IgD-negative memory B cell (primary cell): ENCODE measurements around the gene MIGA2. TPM values are rescaled to one million over a fixed set of nuclear protein-coding genes. Genes with fewer than 3 reads are reported as not detected.
"Not testable (repeated sequence)": the region's sequence is repeated elsewhere in the genome, so short reads cannot be mapped to it uniquely, and the experiment has no call there.

Source experiments
- H3K27ac Mint-ChIP-seq, 3 donors: one replicate each; pipeline ENCODE4 v1.8.0; 2020 to 2022; ENCODE audit warnings: mild to moderate bottlenecking in 3 of 3, mixed read lengths in 3 of 3, moderate library complexity in 1 of 3
- H3K27me3 Mint-ChIP-seq: one replicate; pipeline ENCODE4 v1.8.0; 2021; ENCODE audit warnings: mixed read lengths
- H3K36me3 Mint-ChIP-seq: one replicate; pipeline ENCODE4 v1.8.0; 2020; ENCODE audit warnings: mild to moderate bottlenecking, mixed read lengths
- H3K4me1 Mint-ChIP-seq, 3 donors: one replicate each; pipeline ENCODE4 v1.8.0; 2020 to 2022; ENCODE audit warnings: mixed read lengths in 3 of 3, mild to moderate bottlenecking in 1 of 3
- H3K4me3 Mint-ChIP-seq, 4 donors: one replicate each; pipeline ENCODE4 v1.8.0; 2020 to 2022; ENCODE audit warnings: mild to moderate bottlenecking in 4 of 4, mixed read lengths in 4 of 4, moderate library complexity in 3 of 4
- H3K9me3 Mint-ChIP-seq, 3 donors: one replicate each; pipeline ENCODE4 v1.8.0; 2020 to 2021; ENCODE audit warnings: mixed read lengths in 3 of 3, mild to moderate bottlenecking in 1 of 3
- polyA plus RNA-seq: library from polyadenylated mRNA; unstranded; fragments of 300-500 nt; fragmentation: Illumina TruSeq; gene quantifications from one replicate; pipeline ENCODE4 v1.2.3, GENCODE V29; 2021

Gene MIGA2
- polyA plus RNA-seq, 1 donor from 2014 or later: 11.4 TPM

DNA sequence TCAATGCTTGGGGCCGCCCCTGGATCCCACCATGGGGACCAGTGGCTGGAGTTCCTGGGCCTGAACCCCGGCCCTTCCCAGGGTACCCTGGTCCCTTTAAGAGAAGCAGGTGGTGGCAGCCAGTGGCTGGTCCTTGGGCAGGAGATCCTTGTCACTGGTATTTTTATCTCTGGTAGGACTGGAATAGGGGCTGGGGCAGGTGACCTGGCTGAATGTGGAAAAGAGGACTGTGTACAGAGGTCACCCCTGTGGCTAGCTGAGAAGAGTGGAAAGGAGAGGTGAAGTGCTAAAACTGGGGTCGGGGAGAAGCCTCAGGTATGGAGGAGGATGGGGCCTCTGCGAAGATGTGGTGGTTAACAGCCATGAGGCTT is 67.2 kb downstream of the MIGA2 start:
- Mint-ChIP-seq H3K4me1 (no peaks in the 10 kb centered on the region), H3K27ac (no peak overlapping the region), H3K4me3 (no peak overlapping the region), H3K27me3 (peaks cover 3% of the 10 kb centered on the region), H3K9me3 (no peaks in the 10 kb centered on the region), H3K36me3 (peaks cover 1% of the 10 kb centered on the region)

GRCh38 chr9:129104051-129104450 is 67.6 kb downstream of the MIGA2 start:
- no peak overlapping the region for H3K27ac Mint-ChIP-seq
- H3K27me3 Mint-ChIP-seq: peaks cover 3% of the 10 kb centered on the region
- no peaks in the 10 kb centered on the region for H3K9me3 Mint-ChIP-seq
- no peaks in the 10 kb centered on the region for H3K4me1 Mint-ChIP-seq
- H3K4me3 Mint-ChIP-seq: no peak overlapping the region
- H3K36me3 Mint-ChIP-seq: peaks cover 1% of the 10 kb centered on the region

DNA sequence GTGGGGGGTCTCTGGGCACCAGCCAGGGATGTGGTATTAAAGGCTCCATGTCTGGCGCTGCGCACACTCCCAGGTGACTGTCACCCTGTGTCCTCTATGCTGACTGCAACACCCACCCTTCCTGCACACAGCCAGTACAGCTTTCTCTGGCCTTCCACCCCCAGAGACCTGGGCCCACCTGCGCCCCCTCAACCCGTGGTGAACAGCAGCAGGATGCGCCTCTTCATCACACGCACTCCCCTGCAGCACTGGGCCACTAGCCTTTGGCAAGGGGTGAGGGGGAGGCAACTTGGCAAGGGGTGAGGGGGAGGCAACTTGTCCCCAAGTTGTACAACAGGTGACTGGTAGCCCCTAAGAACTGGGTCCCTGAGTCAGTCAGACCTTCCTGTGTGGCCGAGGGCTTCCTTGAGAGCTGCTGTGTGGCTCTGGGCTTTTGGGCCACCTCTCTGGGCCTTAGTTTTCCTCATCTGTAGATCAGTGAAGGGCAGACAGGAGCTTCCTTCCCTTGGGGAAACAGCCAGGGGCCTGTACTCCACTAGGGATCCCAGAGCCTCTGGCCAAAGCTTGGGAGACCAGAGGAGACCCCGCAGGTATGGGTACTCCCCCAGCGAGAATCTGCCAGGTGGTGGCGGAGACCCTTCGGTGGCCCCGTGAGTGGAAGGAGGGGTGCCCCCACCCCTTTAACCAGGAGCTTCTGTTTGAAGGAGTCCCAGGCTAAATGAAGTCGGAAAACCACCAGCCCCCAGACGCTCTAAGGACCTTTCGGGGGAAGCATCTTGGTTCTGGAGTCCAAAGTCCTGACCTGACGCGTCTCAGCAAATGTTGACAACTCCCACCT is 69.7 kb downstream of the MIGA2 start:
- peaks cover 0 to 8% (median 3%) of the 10 kb centered on the region in 3 donors for H3K4me1 Mint-ChIP-seq

DNA sequence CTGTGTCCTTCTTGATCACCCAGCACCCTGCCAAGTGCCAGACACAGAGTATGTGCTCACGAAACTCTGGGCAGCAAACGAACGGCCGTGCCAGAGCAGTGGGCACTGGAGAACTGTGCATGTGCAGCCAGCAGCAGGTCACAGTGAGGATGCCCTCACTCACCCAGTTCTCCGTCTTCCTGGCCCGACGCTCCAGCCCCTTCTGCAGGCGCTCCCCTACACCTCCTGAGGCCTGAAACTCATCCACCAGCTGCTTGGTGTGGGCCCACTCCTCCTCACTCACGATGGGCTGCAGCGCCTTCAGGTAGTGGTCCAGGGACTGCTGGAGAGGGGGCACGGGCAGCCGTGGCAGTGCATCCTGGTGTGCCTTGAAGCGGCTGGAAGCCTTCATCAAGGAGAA is 71.2 kb downstream of the MIGA2 start:
- H3K4me3 Mint-ChIP-seq: peak overlapping the region in 1 of 4 donors; percentile 69
- H3K27me3 Mint-ChIP-seq: no peaks in the 10 kb centered on the region
- H3K27ac Mint-ChIP-seq: no peak overlapping the region
- no peaks in the 10 kb centered on the region for H3K9me3 Mint-ChIP-seq
- H3K4me1 Mint-ChIP-seq: peaks cover 4 to 12% (median 8%) of the 10 kb centered on the region in 3 donors
- no peaks in the 10 kb centered on the region for H3K36me3 Mint-ChIP-seq

More for the DNA sequence above, 69.7 kb downstream of the MIGA2 start:
- H3K4me3 Mint-ChIP-seq: peak overlapping the region in 1 of 4 donors; percentile 29
- H3K9me3 Mint-ChIP-seq: no peaks in the 10 kb centered on the region
- peaks cover under 1% of the 10 kb centered on the region for H3K36me3 Mint-ChIP-seq
- no peak overlapping the region for H3K27ac Mint-ChIP-seq
- H3K27me3 Mint-ChIP-seq: peaks cover 2% of the 10 kb centered on the region

GRCh38 chr9:129108083-129108804 is 71.8 kb downstream of the MIGA2 start:
- Mint-ChIP-seq H3K36me3 (no peaks in the 10 kb centered on the region), H3K4me1 (peaks cover 4 to 12% (median 8%) of the 10 kb centered on the region in 3 donors), H3K27ac (no peak overlapping the region), H3K27me3 (no peaks in the 10 kb centered on the region), H3K9me3 (no peaks in the 10 kb centered on the region), H3K4me3 (peak overlapping the region in 1 of 4 donors; percentile 75)

DNA sequence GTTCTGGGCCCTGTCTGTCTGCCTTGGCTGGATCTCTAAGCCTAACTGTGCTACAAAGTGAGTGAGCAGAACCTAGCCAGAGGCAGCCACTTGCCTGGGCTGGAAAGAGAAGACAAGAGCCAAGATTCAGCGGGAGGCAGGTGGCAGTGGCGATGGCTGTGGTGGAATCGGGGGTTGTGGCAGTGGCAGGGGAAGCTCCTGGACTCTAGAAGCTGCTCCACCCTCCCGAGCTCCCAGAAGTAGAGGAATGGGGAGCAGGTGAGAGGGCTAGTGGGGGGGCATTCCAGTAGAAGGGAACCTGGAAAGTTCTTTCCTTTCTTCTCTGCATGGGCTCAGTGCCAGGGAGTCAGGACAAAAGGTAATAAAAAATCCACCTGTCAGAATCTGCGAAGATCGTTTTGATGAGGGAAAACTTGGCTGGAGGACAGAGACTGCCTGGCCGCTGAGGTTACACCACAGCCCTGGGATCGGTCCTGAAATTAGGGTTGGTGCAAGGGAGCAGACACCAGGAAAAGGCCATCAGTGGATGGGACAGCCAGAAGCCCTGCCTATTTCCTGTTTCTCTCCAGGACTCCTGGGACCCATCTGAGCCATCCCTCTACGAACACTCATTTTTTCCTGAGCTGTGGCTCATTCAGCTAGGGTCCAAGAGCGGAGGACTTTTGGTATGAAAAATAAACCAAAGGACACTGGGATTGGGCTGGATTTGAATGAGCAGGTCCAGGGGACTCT is 72.5 kb downstream of the MIGA2 start:
- peak overlapping the region in 1 of 3 donors; percentile 31 for H3K27ac Mint-ChIP-seq
- H3K27me3 Mint-ChIP-seq: no peaks in the 10 kb centered on the region
- no peaks in the 10 kb centered on the region for H3K36me3 Mint-ChIP-seq
- H3K9me3 Mint-ChIP-seq: no peaks in the 10 kb centered on the region
- H3K4me3 Mint-ChIP-seq: peak overlapping the region; percentile 63 to 84 (median 78)
- peaks cover 4 to 12% (median 12%) of the 10 kb centered on the region in 3 donors for H3K4me1 Mint-ChIP-seq

- Mint-ChIP-seq H3K4me1 (peaks cover 8 to 13% (median 12%) of the 10 kb centered on the region in 3 donors), H3K4me3 (peak overlapping the region; percentile 63 to 84 (median 78)), H3K36me3 (no peaks in the 10 kb centered on the region), H3K9me3 (no peaks in the 10 kb centered on the region), H3K27me3 (no peaks in the 10 kb centered on the region), H3K27ac (peak overlapping the region in 2 of 3 donors; percentile 2 to 31)
These were observed 73.1 kb downstream of the MIGA2 start for GRCh38 chr9:129109537-129109903.

- H3K36me3 Mint-ChIP-seq: no peaks in the 10 kb centered on the region
- no peaks in the 10 kb centered on the region for H3K27me3 Mint-ChIP-seq
- H3K4me1 Mint-ChIP-seq: peaks cover 12 to 14% (median 13%) of the 10 kb centered on the region in 3 donors
- H3K9me3 Mint-ChIP-seq: no peaks in the 10 kb centered on the region
- peak overlapping the region in 1 of 3 donors; percentile 95 for H3K27ac Mint-ChIP-seq
- H3K4me3 Mint-ChIP-seq: peak overlapping the region; percentile 64 to 98 (median 90)
These were observed 73.7 kb downstream of the MIGA2 start for GRCh38 chr9:129109952-129110739.

GRCh38 chr9:129110740-129111527 is 74.5 kb downstream of the MIGA2 start, which contains the start of the genes CRAT and PTPA:
Gene CRAT, minus strand, starts transcription at chr9:129110793. Its CDS starts 284 bp downstream, at chr9:129110509.
Gene PTPA, plus strand, starts transcription at chr9:129111415. Its CDS starts 186 bp downstream, at chr9:129111601.
- H3K27me3 Mint-ChIP-seq: no peaks in the 10 kb centered on the region
- peak within 1 kb of the TSS; percentile 94 to 99 (median 96) for H3K4me3 Mint-ChIP-seq
- H3K4me1 Mint-ChIP-seq: peaks cover 12 to 17% (median 13%) of the 10 kb centered on the region in 3 donors
- no peaks in the 10 kb centered on the region for H3K36me3 Mint-ChIP-seq
- H3K27ac Mint-ChIP-seq: peak within 1 kb of the TSS; percentile 94 to 96 (median 95)
- H3K9me3 Mint-ChIP-seq: no peaks in the 10 kb centered on the region

- Mint-ChIP-seq H3K27me3 (no peaks in the 10 kb centered on the region), H3K9me3 (no peaks in the 10 kb centered on the region), H3K27ac (peak overlapping the region; percentile 94 to 96 (median 95)), H3K36me3 (no peaks in the 10 kb centered on the region), H3K4me3 (peak overlapping the region; percentile 94 to 99 (median 96)), H3K4me1 (peaks cover 12 to 17% (median 13%) of the 10 kb centered on the region in 3 donors)
These were observed 75.2 kb downstream of the MIGA2 start for GRCh38 chr9:129111528-129112151.

DNA sequence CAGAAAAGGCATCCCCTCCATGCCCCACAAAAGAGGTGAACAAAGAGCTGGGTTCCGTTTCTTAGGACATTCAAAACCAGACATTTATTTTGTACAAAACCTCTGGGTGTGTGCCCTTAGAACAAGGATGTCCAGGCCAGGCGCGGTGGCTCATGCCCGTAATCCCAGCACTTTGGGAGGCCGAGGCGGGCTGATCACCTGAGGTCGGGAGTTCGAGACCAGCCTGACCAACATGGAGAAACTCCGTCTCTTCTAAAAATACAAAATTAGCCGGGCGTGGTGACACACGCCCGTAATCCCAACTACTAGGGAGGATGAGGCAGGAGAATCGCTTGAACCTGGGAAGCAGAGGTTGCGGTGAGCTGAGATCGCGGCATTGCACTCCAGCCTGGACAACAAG is 76.1 kb downstream of the MIGA2 start:
- not testable (repeated sequence) for H3K36me3 Mint-ChIP-seq, H3K9me3 Mint-ChIP-seq, H3K27me3 Mint-ChIP-seq
- H3K27ac Mint-ChIP-seq: peak overlapping the region in 1 of 3 donors; percentile 53
- peak overlapping the region; percentile 94 to 99 (median 96) for H3K4me3 Mint-ChIP-seq
- peaks cover 12 to 17% (median 13%) of the 10 kb centered on the region in 3 donors for H3K4me1 Mint-ChIP-seq

GRCh38 chr9:129113645-129114304 is 77.3 kb downstream of the MIGA2 start:
- H3K9me3 Mint-ChIP-seq: no peaks in the 10 kb centered on the region
- peak overlapping the region in 3 of 4 donors; percentile 48 to 82 (median 82) for H3K4me3 Mint-ChIP-seq
- H3K27me3 Mint-ChIP-seq: no peaks in the 10 kb centered on the region
- peaks cover 12 to 17% (median 13%) of the 10 kb centered on the region in 3 donors for H3K4me1 Mint-ChIP-seq
- no peaks in the 10 kb centered on the region for H3K36me3 Mint-ChIP-seq
- peak overlapping the region in 1 of 3 donors; percentile 28 for H3K27ac Mint-ChIP-seq
